Effector CD8-positive, alpha-beta T cell (primary cell): ENCODE results near the gene LCTL.
"Not testable (repeated sequence)": the region's sequence is repeated elsewhere in the genome, so short reads cannot be mapped to it uniquely, and the experiment has no call there.

Source experiments
- DNase-seq: peaks from one replicate; lab custom pipeline; 2025; lab: John Stamatoyannopoulos, UW

The LCTL gene

DNA sequence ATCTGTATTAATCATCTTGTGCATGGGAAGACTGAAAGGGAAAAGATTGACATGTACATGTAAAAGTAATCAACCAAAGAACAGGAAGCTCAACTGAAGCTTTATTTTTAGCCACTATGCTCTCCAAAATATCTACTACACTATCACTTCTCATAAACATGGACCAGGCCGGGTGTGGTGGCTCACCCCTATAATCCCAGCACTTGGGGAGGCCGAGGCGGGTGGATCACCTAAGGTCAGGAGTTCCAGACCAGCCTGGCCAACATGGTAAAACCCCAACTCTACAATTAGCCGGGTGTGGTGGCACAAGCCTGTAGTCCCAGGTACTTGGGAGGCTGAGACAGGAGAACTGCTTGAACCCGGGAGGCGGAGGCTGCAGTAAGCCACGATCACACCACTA is 65.5 kb downstream of the LCTL start:
- DNase-seq: not testable (repeated sequence)

DNA sequence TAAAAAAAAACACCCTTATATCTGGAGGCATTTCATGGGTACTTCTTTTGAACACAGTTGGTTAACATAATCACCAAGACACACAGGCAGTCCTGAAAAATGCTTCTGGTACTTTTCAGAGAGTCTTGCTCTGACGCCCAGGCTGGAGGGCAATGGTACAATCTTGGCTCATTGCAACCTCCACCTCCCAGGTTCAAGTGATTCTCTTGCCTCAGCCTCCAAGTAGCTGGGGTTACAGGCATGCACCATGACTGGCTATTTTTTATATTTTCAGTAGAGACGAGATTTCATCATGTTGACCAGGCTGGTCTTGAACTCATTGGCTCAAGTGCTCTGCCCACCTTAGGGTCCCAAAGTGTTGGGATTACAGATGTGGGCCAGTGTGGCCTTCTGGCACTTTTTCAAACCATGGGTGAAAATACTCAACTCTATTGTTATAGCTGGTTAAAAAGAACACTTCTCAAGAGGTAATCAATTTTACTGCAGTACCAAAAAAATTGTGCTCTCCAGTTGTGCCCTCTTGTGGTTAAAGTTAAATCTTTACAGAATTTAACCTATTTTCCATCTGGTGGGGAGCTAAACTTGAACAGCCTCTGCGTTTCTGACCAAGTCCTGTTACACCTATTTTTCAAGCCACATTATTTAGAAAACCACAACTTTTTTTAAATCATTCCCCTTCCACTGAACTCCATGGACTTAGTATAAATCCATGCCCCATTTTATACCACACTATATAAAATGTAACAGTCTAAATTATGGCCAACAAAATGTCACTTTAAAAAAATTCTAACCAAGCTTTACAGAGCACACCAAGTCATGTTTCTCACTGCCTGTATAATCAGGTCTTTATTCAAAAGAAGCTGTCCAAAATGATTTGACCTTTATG is 67.1 kb downstream of the LCTL start:
- no peak for DNase-seq
